ENCODE measurements around the gene CCDC69. TPM values are rescaled to one million over a fixed set of nuclear protein-coding genes. Genes with fewer than 3 reads are reported as not detected.

Gene CCDC69
- total and polyA plus RNA-seq, 10 of the 15 experiments (the other 5 are each of a cell fraction or from before 2014, with no cell fraction given) = 13.5 to 106 (median 70.1) TPM

GRCh38 chr5:151180291-151180690, 43.6 kb downstream of the CCDC69 start (continued):
- no peak for TF ChIP-seq ZBTB4 (CRISPR knock-in tag; IDR thresholded peaks at IDR 0.05)
- TF ChIP-seq RFX5 (IDR thresholded peaks at IDR 0.05; ENCODE audit: low read depth, low read length) = no peak
- TF ChIP-seq POLR2A (IDR thresholded peaks at IDR 0.05; ENCODE audit: low read depth, low read length) = peak; percentile 67

- 94% methylated on average over 4 of the region's 4 CpGs for WGBS (ENCODE audit: insufficient coverage, insufficient replicate concordance, low lambda C conversion rate, missing lambda C conversion rate)
- SMC1A ChIA-PET (ENCODE audit: uncharacterized antibody, unreplicated experiment) = interaction anchor here (2.3 kb wide), 1 partner anchor 14 kb away, joined by 12 read pairs; no protein-coding TSS in a partner anchor
- ATAC-seq = no peak
- no peaks in the 10 kb centered on the region for H3K27me3 ChIP-seq (replicated peaks in 1 of 2; ENCODE audit: control insufficient read depth in 2 of 2, insufficient read depth in 2 of 2, low read length in 1 of 2)
- H3K79me2 ChIP-seq (ENCODE audit: control insufficient read depth, insufficient read depth, low read length) = no peaks in the 10 kb centered on the region
- CTCF ChIA-PET = interaction anchor here (0.6 to 5.1 kb wide), 3 partner anchors 14 to 132 kb away, joined by 3 to 29 read pairs (median 7); no protein-coding TSS in a partner anchor
- in situ Hi-C loops (cut with MboI) = no loop called here
- no peak overlapping the region for H3K27ac ChIP-seq (ENCODE audit: control insufficient read depth, insufficient read depth)
- no peaks in the 10 kb centered on the region for H3K9me3 ChIP-seq (replicated peaks; ENCODE audit: control insufficient read depth, insufficient read depth, low read length)
- BruUV-seq (replicated peaks) = no TSS peak
- TF ChIP-seq MTA2 (IDR thresholded peaks at IDR 0.05; ENCODE audit: low read depth) = no peak
- no peak for TF ChIP-seq CHD4 (IDR thresholded peaks at IDR 0.05)
- no peak overlapping the region for H3K4me3 ChIP-seq
- H3K4me1 ChIP-seq (ENCODE audit: control insufficient read depth, insufficient read depth, low read length) = no peaks in the 10 kb centered on the region
- DNase-seq (ENCODE audit: low read depth, low spot score) = no peak
- H2AFZ ChIP-seq (ENCODE audit: control insufficient read depth, low read depth, low read length) = no peak overlapping the region
- FAIRE-seq = no peak
- POLR2A ChIA-PET = no interaction called here
- no peak overlapping the region for H3K4me2 ChIP-seq (ENCODE audit: control insufficient read depth, insufficient read depth)
- RAD21 ChIA-PET (ENCODE audit: unreplicated experiment) = no interaction called here
- peaks cover 14 to 18% of the 10 kb centered on the region in 2 experiments for H3K36me3 ChIP-seq (ENCODE audit: control insufficient read depth in 2 of 2, insufficient read depth in 2 of 2, low read length in 1 of 2)
- intact Hi-C loops (cut with micrococcal nuclease; ENCODE audit: unreplicated experiment) = no loop called here
- H4K20me1 ChIP-seq (ENCODE audit: control insufficient read depth, insufficient read depth) = no peaks in the 10 kb centered on the region
- no peak overlapping the region for H3K9ac ChIP-seq (ENCODE audit: control insufficient read depth, insufficient read depth, low read length)
Observed at GRCh38 chr5:151179489-151179840, 44.4 kb downstream of the CCDC69 start.

All from GM12878 (cell line).